GM21723 (cell line): ENCODE results near the gene ATP11A.
"Not testable (repeated sequence)": the region's sequence is repeated elsewhere in the genome, so short reads cannot be mapped to it uniquely, and the experiment has no call there.

Source experiments
- ATAC-seq: cut with Tn5 transposase; IDR thresholded peaks from one replicate; pipeline ENCODE4 v1.9.1; 2021; ENCODE audit warnings: mild to moderate bottlenecking, moderate library complexity; ENCODE audit not compliant: unreplicated experiment

Gene ATP11A

GRCh38 chr13:112851107-112852038, 161.5 kb downstream of the ATP11A start:
- ATAC-seq = no peak

GRCh38 chr13:112852392-112852791, 162.6 kb downstream of the ATP11A start:
- no peak for ATAC-seq

GRCh38 chr13:112852808-112853207, 163.0 kb downstream of the ATP11A start:
- ATAC-seq = no peak

GRCh38 chr13:112854321-112854720, 164.5 kb downstream of the ATP11A start:
- ATAC-seq = no peak

GRCh38 chr13:112855859-112856258, 166.0 kb downstream of the ATP11A start:
- no peak for ATAC-seq

- no peak for ATAC-seq
These were observed 168.2 kb downstream of the ATP11A start for GRCh38 chr13:112857914-112858490.

- ATAC-seq = no peak
These were observed 169.4 kb downstream of the ATP11A start for GRCh38 chr13:112859128-112859816.

- peak; percentile 86 for ATAC-seq
These were observed 170.0 kb downstream of the ATP11A start for GRCh38 chr13:112859817-112860190.

GRCh38 chr13:112861876-112862615, 172.2 kb downstream of the ATP11A start:
- no peak for ATAC-seq

GRCh38 chr13:112863356-112863755, 173.5 kb downstream of the ATP11A start:
- ATAC-seq = not testable (repeated sequence)

- not testable (repeated sequence) for ATAC-seq
These were observed 175.6 kb downstream of the ATP11A start for GRCh38 chr13:112865478-112865877.

GRCh38 chr13:112867301-112867711, 177.5 kb downstream of the ATP11A start:
- no peak for ATAC-seq

- no peak for ATAC-seq
These were observed 178.5 kb downstream of the ATP11A start for GRCh38 chr13:112868308-112868707.

GRCh38 chr13:112869202-112870050, 179.6 kb downstream of the ATP11A start:
- no peak for ATAC-seq

- no peak for ATAC-seq
These were observed 180.2 kb downstream of the ATP11A start for GRCh38 chr13:112870051-112870331.

- no peak for ATAC-seq
These were observed 181.0 kb downstream of the ATP11A start for GRCh38 chr13:112870737-112871287.

- ATAC-seq = no peak
These were observed 181.9 kb downstream of the ATP11A start for GRCh38 chr13:112871742-112872141.

- ATAC-seq = peak; percentile 55
These were observed 183.1 kb downstream of the ATP11A start for GRCh38 chr13:112872657-112873631.
